OCI-LY1 (cell line): ENCODE measurements around the gene TGFBR3L.

Experiments used
- H2AFZ ChIP-seq: fragments of 200-600 bp; sonication (generic), shearing (Covaris generic); 2 replicates; pipeline ENCODE4 v1.6.0; 2014; ENCODE audit warnings: antibody characterized with exemption, mild to moderate bottlenecking, low read length
- H3F3A ChIP-seq: fragments of 200-600 bp; sonication (generic), shearing (Covaris generic); 2 replicates; pipeline ENCODE4 v1.6.0; 2014; ENCODE audit warnings: mild to moderate bottlenecking, antibody characterized with exemption, low read length, moderate library complexity; ENCODE audit not compliant: insufficient read depth
- H3K27ac ChIP-seq: fragments of 200-600 bp; sonication (generic); 2 replicates; pipeline ENCODE4 v1.5.1; 2014; ENCODE audit warnings: low read length, mixed run types, mild to moderate bottlenecking, low read depth; ENCODE audit not compliant: poor library complexity, severe bottlenecking
- H3K27me3 ChIP-seq: fragments of 200-600 bp; sonication (generic); 2 replicates; pipeline ENCODE4 v1.6.0; 2014; ENCODE audit warnings: antibody characterized with exemption, mild to moderate bottlenecking, low read length, moderate library complexity; ENCODE audit not compliant: insufficient read depth
- H3K36me3 ChIP-seq: fragments of 200-600 bp; sonication (generic); 2 replicates; pipeline ENCODE4 v1.6.1; 2014; ENCODE audit warnings: mild to moderate bottlenecking, antibody characterized with exemption, low read length, moderate library complexity, mixed read lengths; ENCODE audit not compliant: insufficient read depth
- H3K4me1 ChIP-seq: fragments of 200-600 bp; sonication (generic); 2 replicates; pipeline ENCODE4 v1.5.1; 2014; ENCODE audit warnings: mild to moderate bottlenecking, low read length, moderate library complexity; ENCODE audit not compliant: insufficient read depth, severe bottlenecking
- H3K4me2 ChIP-seq: fragments of 200-600 bp; sonication (generic), shearing (Covaris generic); 2 replicates; pipeline ENCODE4 v1.6.1; 2014; ENCODE audit warnings: low read length
- H3K4me3 ChIP-seq: fragments of 200-600 bp; sonication (generic); 2 replicates; pipeline ENCODE4 v1.5.1; 2014; ENCODE audit warnings: low read length, low read depth, mild to moderate bottlenecking, mixed read lengths; ENCODE audit not compliant: poor library complexity, severe bottlenecking
- H3K79me2 ChIP-seq: fragments of 200-600 bp; shearing (Covaris generic); 2 replicates; pipeline ENCODE4 v1.6.1; 2016; ENCODE audit warnings: mixed run types, low read length, mixed read lengths; ENCODE audit not compliant: insufficient read depth
- H3K9ac ChIP-seq: fragments of 200-600 bp; sonication (generic), shearing (Covaris generic); 2 replicates; pipeline ENCODE4 v1.6.1; 2014; ENCODE audit warnings: mild to moderate bottlenecking, low read length, mixed read lengths
- H3K9me2 ChIP-seq: fragments of 200-600 bp; sonication (generic), shearing (Covaris generic); 2 replicates; pipeline ENCODE4 v1.6.1; 2014; ENCODE audit warnings: low read depth, mild to moderate bottlenecking, low read length, mixed read lengths
- H3K9me3 ChIP-seq: fragments of 200-600 bp; shearing (Covaris generic); 2 replicates; pipeline ENCODE4 v1.6.1; 2014; ENCODE audit warnings: low read length, mixed read lengths
- H4K20me1 ChIP-seq: fragments of 200-600 bp; sonication (generic), shearing (Covaris generic); 2 replicates; pipeline ENCODE4 v1.6.0; 2016; ENCODE audit warnings: mild to moderate bottlenecking, low read length; ENCODE audit not compliant: insufficient read depth
- CTCF ChIP-seq: fragments of 200-600 bp; sonication (generic), shearing (Covaris generic); IDR thresholded peaks from 2 replicates; pipeline ENCODE4 v1.5.1; 2017; ENCODE audit warnings: mild to moderate bottlenecking, antibody characterized with exemption, low read length, moderate library complexity, mixed read lengths
- EZH2 ChIP-seq: fragments of 200-600 bp; sonication (generic), shearing (Covaris generic); IDR thresholded peaks from 2 replicates; pipeline ENCODE4 v1.8.0; 2017; ENCODE audit warnings: borderline replicate concordance, mixed run types, mild to moderate bottlenecking, antibody characterized with exemption, low read length, moderate library complexity, mixed read lengths

The TGFBR3L gene

DNA sequence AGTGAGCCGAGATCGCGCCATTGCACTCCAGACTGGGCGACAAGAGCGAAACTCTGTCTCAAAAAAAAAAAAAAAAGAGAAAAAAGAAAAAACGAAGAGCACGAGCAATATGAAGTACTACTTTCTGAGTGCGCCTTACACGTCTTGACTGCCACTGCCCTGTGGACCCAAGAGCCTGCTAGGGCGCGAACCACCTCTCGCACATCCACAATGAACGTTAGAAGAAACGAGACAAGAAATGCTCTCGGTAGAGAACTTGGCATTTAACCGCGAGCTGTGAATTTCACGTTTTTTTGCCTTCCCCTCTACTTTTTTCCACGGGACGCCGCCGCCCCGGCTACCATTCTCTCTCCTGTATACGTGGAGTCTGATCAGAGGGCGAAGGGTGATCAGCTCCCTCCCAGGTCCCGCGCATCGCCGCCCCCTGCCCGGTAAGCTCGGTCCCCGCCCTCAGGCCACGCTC is 28.4 kb downstream of the TGFBR3L start:
- H3K79me2 ChIP-seq, result peaks cover 4% of the 10 kb centered on the region; the same call in 1 of the 2 replicates
- peaks cover 24% of the 10 kb centered on the region for H3K4me1 ChIP-seq
- H3K27me3 ChIP-seq, result no peaks in the 10 kb centered on the region
- no peaks in the 10 kb centered on the region for H4K20me1 ChIP-seq
- H3K9me3 ChIP-seq, result no peaks in the 10 kb centered on the region
- H3K9ac ChIP-seq, result peak overlapping the region; percentile 93
- H2AFZ ChIP-seq, result no peak overlapping the region
- no peaks in the 10 kb centered on the region for H3F3A ChIP-seq
- H3K27ac ChIP-seq, result peak overlapping the region; percentile 54
- TF ChIP-seq CTCF (no peak), EZH2 (no peak)
- no peaks in the 10 kb centered on the region for H3K9me2 ChIP-seq
- H3K4me2 ChIP-seq, result peak overlapping the region; percentile 62
- peak overlapping the region; percentile 88 for H3K4me3 ChIP-seq
- peaks cover 33% of the 10 kb centered on the region for H3K36me3 ChIP-seq

GRCh38 chr19:7943444-7944176 is 29.0 kb downstream of the TGFBR3L start, which contains the start of gene TIMM44:
TSS of gene TIMM44 (minus strand) at chr19:7943666. CDS start at chr19:7943651, 15 bp downstream.
- Histone ChIP-seq H3K9me3 (no peaks in the 10 kb centered on the region), H3F3A (no peaks in the 10 kb centered on the region), H3K4me1 (peaks cover 24% of the 10 kb centered on the region), H3K36me3 (peaks cover 28% of the 10 kb centered on the region), H3K9me2 (no peaks in the 10 kb centered on the region), H3K9ac (peak within 1 kb of the TSS; percentile 93), H3K4me3 (peak within 1 kb of the TSS; percentile 88), H3K27me3 (no peaks in the 10 kb centered on the region), H3K27ac (peak within 1 kb of the TSS; percentile 83), H2AFZ (no peak within 1 kb of the TSS), H3K79me2 (peaks cover 4% of the 10 kb centered on the region; the same call in 1 of the 2 replicates), H4K20me1 (no peaks in the 10 kb centered on the region), H3K4me2 (peak within 1 kb of the TSS; percentile 93)
- no peak for TF ChIP-seq EZH2
- TF ChIP-seq CTCF, result no peak

- Histone ChIP-seq H3K27ac (peak overlapping the region; percentile 83), H3K79me2 (peaks cover 4% of the 10 kb centered on the region; the same call in 1 of the 2 replicates), H4K20me1 (no peaks in the 10 kb centered on the region), H3K27me3 (no peaks in the 10 kb centered on the region), H3K36me3 (peaks cover 24% of the 10 kb centered on the region), H3K4me3 (peak overlapping the region; percentile 88), H2AFZ (no peak overlapping the region), H3K9me2 (no peaks in the 10 kb centered on the region), H3K9ac (peak overlapping the region; percentile 79), H3K4me1 (peaks cover 24% of the 10 kb centered on the region), H3F3A (no peaks in the 10 kb centered on the region), H3K9me3 (no peaks in the 10 kb centered on the region), H3K4me2 (peak overlapping the region; percentile 93)
- no peak for TF ChIP-seq EZH2
- peak; percentile 82 for TF ChIP-seq CTCF
Measured at GRCh38 chr19:7944177-7944761, 29.6 kb downstream of the TGFBR3L start.
